Neural cell (in vitro differentiated cells): Measurements from ENCODE around the gene ENDOD1. TPM values are rescaled to one million over a fixed set of nuclear protein-coding genes. Genes with fewer than 3 reads are reported as not detected.

Experiments
- H2AFZ ChIP-seq: fragments of 200-600, 300-800 bp; sonication (generic), shearing (Covaris generic); 2 replicates; pipeline ENCODE4 v1.6.0; 2014; ENCODE audit warnings: low read depth, mild to moderate bottlenecking, antibody characterized with exemption, low read length, moderate library complexity
- H3F3A ChIP-seq: fragments of 200-600 bp; shearing (Covaris generic); 2 replicates; pipeline ENCODE4 v1.6.1; 2016; ENCODE audit warnings: mild to moderate bottlenecking, moderate library complexity, mixed read lengths, antibody characterized with exemption, low read length; ENCODE audit not compliant: insufficient read depth, poor library complexity, severe bottlenecking
- H3K27ac ChIP-seq: fragments of 200-600, 300-800 bp; sonication (generic), shearing (Covaris generic); 2 replicates; pipeline ENCODE4 v1.5.1; 2014; ENCODE audit warnings: mild to moderate bottlenecking, low read length, moderate library complexity
- H3K27me3 ChIP-seq: fragments of 300-800, 200-600 bp; sonication (generic), shearing (Covaris generic); 2 replicates; pipeline ENCODE4 v1.6.0; 2014; ENCODE audit warnings: mild to moderate bottlenecking, low read depth, low read length, moderate library complexity; ENCODE audit not compliant: insufficient read depth
- H3K36me3 ChIP-seq: fragments of 300-800, 200-600 bp; sonication (generic), shearing (Covaris generic); 2 replicates; pipeline ENCODE4 v1.5.1; 2014; ENCODE audit warnings: mild to moderate bottlenecking, antibody characterized with exemption, low read length, moderate library complexity; ENCODE audit not compliant: insufficient read depth
- H3K4me2 ChIP-seq: fragments of 300-800, 200-600 bp; sonication (generic), shearing (Covaris generic); 2 replicates; pipeline ENCODE4 v1.6.0; 2014; ENCODE audit warnings: mild to moderate bottlenecking, low read length
- H3K4me3 ChIP-seq: fragments of 300-800, 200-600 bp; sonication (generic), shearing (Covaris generic); 2 replicates; pipeline ENCODE4 v1.5.1; 2014; ENCODE audit warnings: mild to moderate bottlenecking, low read length, moderate library complexity
- H3K79me2 ChIP-seq: fragments of 200-600 bp; shearing (Covaris generic); replicated peaks from 2 replicates; pipeline ENCODE4 v1.6.0; 2014; ENCODE audit warnings: mild to moderate bottlenecking, low read length, moderate library complexity; ENCODE audit not compliant: insufficient read depth
- H3K9ac ChIP-seq: fragments of 300-800, 200-600 bp; sonication (generic), shearing (Covaris generic); 2 replicates; pipeline ENCODE4 v1.6.1; 2016; ENCODE audit warnings: mild to moderate bottlenecking, low read length, mixed read lengths
- H3K9me2 ChIP-seq: fragments of 200-600 bp; shearing (Covaris generic); 2 replicates; pipeline ENCODE4 v1.6.1; 2016; ENCODE audit warnings: mild to moderate bottlenecking, low read length, mixed read lengths; ENCODE audit not compliant: insufficient read depth
- H3K9me3 ChIP-seq: fragments of 200-600, 300-800 bp; sonication (generic), shearing (Covaris generic); 2 replicates; pipeline ENCODE4 v1.6.1; 2016; ENCODE audit warnings: mild to moderate bottlenecking, mixed run types, low read length, moderate library complexity, mixed read lengths
- H4K20me1 ChIP-seq: fragments of 200-600 bp; shearing (Covaris generic); 2 replicates; pipeline ENCODE4 v1.6.1; 2016; ENCODE audit warnings: mild to moderate bottlenecking, mixed run types; ENCODE audit not compliant: insufficient read depth
- CTCF ChIP-seq: fragments of 450-650 bp; IDR thresholded peaks from 2 replicates; pipeline ENCODE4 v1.5.1; 2014; ENCODE audit warnings: antibody characterized with exemption, mild to moderate bottlenecking, moderate library complexity; ENCODE audit not compliant: poor library complexity, severe bottlenecking
- EP300 ChIP-seq: fragments of 450-650 bp; conservative IDR thresholded peaks from 2 replicates; pipeline ENCODE4 v1.6.1; 2014; ENCODE audit warnings: antibody characterized with exemption, mild to moderate bottlenecking, moderate library complexity; ENCODE audit not compliant: poor library complexity, severe bottlenecking
- EZH2 ChIP-seq: fragments of 200-600, 300-800 bp; shearing (Covaris generic), sonication (generic); IDR thresholded peaks from 2 replicates; pipeline ENCODE4 v1.6.1; 2014; ENCODE audit warnings: antibody characterized with exemption, low read length, borderline replicate concordance, mild to moderate bottlenecking; ENCODE audit not compliant: insufficient read depth, poor library complexity, severe bottlenecking
- MXI1 ChIP-seq: fragments of 450-650 bp; conservative IDR thresholded peaks from 2 replicates; pipeline ENCODE4 v1.6.1; 2014; ENCODE audit warnings: antibody characterized with exemption, mild to moderate bottlenecking; ENCODE audit not compliant: poor library complexity, severe bottlenecking
- POLR2AphosphoS5 ChIP-seq: IDR thresholded peaks from 2 replicates; pipeline ENCODE4 v1.6.1; 2012
- RAD21 ChIP-seq: fragments of 450-650 bp; conservative IDR thresholded peaks from 2 replicates; pipeline ENCODE4 v1.6.1; 2014; ENCODE audit warnings: antibody characterized with exemption, mild to moderate bottlenecking, moderate library complexity
- REST ChIP-seq: IDR thresholded peaks from 2 replicates; pipeline ENCODE4 v1.6.1; 2012; ENCODE audit warnings: borderline replicate concordance
- SMC3 ChIP-seq: fragments of 450-650 bp; conservative IDR thresholded peaks from 2 replicates; pipeline ENCODE4 v1.6.1; 2014; ENCODE audit warnings: antibody characterized with exemption, mild to moderate bottlenecking, moderate library complexity; ENCODE audit not compliant: poor library complexity
- TAF1 ChIP-seq: IDR thresholded peaks from 2 replicates; pipeline ENCODE4 v1.6.1; 2012; ENCODE audit warnings: low read depth
- polyA plus RNA-seq: library from polyadenylated mRNA; depleted of rRNA; stranded (reverse); fragments of >200 nt; gene quantifications from 2 replicates; pipeline ENCODE4 v1.2.3, GENCODE V29; 2014

Gene ENDOD1
- polyA plus RNA-seq, 1 donor from 2014 or later = 4.9 TPM

- Histone ChIP-seq H3K27ac (no peak overlapping the region), H3K36me3 (no peaks in the 10 kb centered on the region), H3K4me2 (no peak overlapping the region), H4K20me1 (no peaks in the 10 kb centered on the region), H3K9ac (no peak overlapping the region), H2AFZ (no peak overlapping the region), H3K4me3 (no peak overlapping the region), H3K27me3 (no peaks in the 10 kb centered on the region), H3K9me2 (no peaks in the 10 kb centered on the region), H3K79me2 (no peaks in the 10 kb centered on the region), H3K9me3 (no peaks in the 10 kb centered on the region), H3F3A (no peaks in the 10 kb centered on the region)
- no peak for TF ChIP-seq REST
- no peak for TF ChIP-seq TAF1
- no peak for TF ChIP-seq POLR2AphosphoS5
- TF ChIP-seq MXI1 = no peak
These were observed 7.6 kb downstream of the ENDOD1 start for GRCh38 chr11:95097209-95097608.

GRCh38 chr11:95098826-95099225 is 9.2 kb downstream of the ENDOD1 start:
- Histone ChIP-seq H3K9me2 (no peaks in the 10 kb centered on the region), H3K27me3 (no peaks in the 10 kb centered on the region), H3K27ac (no peak overlapping the region), H2AFZ (no peak overlapping the region), H3K4me3 (no peak overlapping the region), H3K9ac (no peak overlapping the region), H3K4me2 (no peak overlapping the region), H3K9me3 (no peaks in the 10 kb centered on the region), H4K20me1 (no peaks in the 10 kb centered on the region), H3K36me3 (no peaks in the 10 kb centered on the region), H3K79me2 (no peaks in the 10 kb centered on the region), H3F3A (no peaks in the 10 kb centered on the region)
- no peak for TF ChIP-seq POLR2AphosphoS5
- no peak for TF ChIP-seq EP300
- no peak for TF ChIP-seq SMC3
- TF ChIP-seq MXI1 = no peak
- no peak for TF ChIP-seq RAD21
- TF ChIP-seq REST = no peak
- TF ChIP-seq EZH2 = no peak
- TF ChIP-seq CTCF = no peak
- no peak for TF ChIP-seq TAF1
